Hindlimb muscle (tissue), 1 donor: ENCODE data around the gene IQSEC1. TPM values are rescaled to one million over a fixed set of nuclear protein-coding genes. Genes with fewer than 3 reads are reported as not detected.
A peak's percentile ranks its signal among the peaks of the same experiment; 100 is the strongest.

Experiments
- DNase-seq: peaks from one replicate; pipeline ENCODE4 v3.0.0-alpha.2; 2013
- polyA plus RNA-seq: library from polyadenylated mRNA; unstranded; fragments of 120-200 nt; gene quantifications from one replicate; pipeline ENCODE4 v1.2.1, GENCODE V29; 2013; ENCODE audit not compliant: insufficient read length

Gene IQSEC1
- 52.9 TPM for polyA plus RNA-seq

DNA sequence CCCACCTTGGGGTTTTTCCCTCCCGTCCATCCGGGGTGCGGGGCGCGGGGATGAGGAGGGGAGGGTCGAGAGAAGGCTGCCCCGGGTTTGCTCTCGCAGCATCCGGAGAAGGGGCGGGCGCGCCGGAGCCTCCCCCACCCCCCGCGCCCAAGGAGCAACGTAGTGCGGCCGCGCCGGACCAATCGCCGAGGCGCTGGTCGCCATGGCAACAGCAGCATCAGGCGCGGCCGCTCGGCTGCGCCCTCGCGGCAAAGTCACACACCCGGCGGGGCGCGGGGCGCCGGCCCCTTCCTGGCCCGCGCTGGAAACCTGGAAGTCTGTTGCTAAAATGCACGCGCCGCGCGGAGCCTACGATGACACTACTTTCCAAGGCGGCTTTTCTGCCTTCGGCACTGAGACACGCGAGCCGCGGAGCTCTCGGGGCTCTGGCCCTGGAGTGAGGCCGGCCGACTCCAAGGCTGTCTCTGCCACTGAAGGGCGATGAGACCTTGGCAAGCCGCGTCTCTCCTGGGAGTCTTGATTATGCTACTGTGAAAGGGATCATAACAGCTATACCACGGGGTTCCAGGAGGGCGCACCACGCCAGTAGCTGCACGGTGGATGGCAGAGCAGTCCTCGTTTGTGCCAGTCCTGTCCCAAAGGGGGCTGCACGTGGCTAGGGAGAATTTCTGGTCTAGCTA, at the start of gene IQSEC1:
IQSEC1 (minus strand) TSS at position 104 of the 680 bp plus-strand sequence. CDS start 415 bp downstream, outside the sequence.
- DNase-seq: peak; percentile 83

- no peak for DNase-seq
Observed at GRCh38 chr3:13122081-13123012, 49.1 kb upstream of the IQSEC1 start.

DNA sequence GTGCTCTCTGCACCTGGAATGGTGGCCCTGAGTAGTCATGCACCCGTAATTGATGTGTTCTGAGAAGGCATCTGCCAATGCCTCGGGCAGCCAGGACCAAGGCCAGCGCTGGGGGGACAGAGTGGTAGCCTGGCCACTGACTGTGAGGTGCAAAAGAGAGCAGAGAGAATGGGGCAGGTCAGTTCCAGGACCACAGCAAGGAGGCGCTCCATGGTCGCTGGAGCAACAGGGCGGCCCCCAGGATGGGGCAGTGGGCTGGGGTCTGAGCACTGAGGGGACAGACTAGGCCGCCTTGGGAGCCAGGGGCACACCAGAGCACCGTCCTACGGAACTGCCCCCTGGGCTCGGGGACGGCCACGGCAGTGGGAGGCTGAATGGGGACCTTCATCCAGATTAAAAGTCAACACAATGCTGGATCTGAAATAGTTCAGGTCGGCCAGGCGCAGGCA, 48.3 kb upstream of the IQSEC1 start:
- DNase-seq: no peak

DNA sequence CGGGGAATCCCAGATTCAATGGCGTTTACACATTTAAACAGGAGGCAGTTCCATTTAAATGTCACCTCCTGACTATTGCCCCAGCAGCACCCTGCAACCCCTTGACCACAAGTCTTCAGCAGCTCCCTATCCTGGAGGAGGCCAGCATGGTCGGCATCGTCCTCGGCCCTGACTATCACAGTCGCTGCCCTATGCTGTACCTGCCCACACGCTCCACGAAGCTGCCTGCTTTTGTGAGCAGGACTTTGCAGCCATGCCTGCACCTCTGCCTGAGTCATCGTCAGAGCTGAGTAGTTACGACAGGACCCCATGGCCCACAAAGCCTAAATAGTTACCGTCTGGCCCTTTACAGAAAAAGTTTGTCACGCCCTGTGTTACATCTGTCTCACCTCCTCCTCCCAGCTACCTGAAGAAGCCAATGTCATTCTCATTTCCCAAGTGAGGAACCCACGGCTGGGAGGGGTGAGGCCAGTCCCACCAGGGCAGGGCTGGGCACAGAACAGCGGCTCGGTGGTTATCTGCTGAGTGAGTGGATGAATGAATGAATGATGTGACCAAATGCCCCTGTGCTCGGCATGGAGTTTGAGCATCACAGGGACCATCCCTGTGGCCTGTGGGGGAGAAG, 47.8 kb upstream of the IQSEC1 start:
- DNase-seq: no peak

DNA sequence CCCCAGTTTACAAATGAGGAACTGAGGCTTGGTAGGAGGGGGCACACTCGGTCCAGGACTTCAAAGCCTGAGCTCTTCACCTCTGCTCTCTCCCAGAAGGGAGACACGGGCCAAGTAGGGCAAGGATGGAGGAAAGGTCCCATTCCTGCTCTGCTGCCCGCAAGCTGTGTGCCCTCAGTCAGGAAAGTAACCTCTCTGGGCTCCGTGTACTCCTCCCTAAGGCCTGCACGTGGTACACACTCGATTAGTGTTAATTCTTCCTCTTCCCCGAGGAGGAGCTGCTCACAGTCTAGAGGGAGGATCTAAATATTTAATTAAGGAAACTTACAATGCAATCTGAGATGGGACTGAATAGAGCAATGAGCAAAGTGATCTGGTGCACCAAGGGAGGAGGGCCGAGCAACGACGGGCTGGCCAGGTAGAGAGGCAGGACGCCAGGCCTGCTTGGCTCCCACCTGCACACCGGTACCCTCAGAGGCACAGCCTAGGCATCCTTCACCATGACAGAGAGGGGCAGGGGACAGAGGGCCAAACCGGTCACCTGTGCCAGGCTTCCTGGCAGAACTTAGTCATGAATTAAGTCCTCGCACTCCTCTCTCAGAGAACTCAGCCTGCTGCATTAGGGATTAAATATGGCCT, 47.2 kb upstream of the IQSEC1 start:
- DNase-seq: no peak

- DNase-seq: no peak
Observed at GRCh38 chr3:13119471-13120220, 46.4 kb upstream of the IQSEC1 start.

GRCh38 chr3:13116426-13116825, 43.2 kb upstream of the IQSEC1 start:
- no peak for DNase-seq

- no peak for DNase-seq
Observed at GRCh38 chr3:13115991-13116390, 42.8 kb upstream of the IQSEC1 start.

DNA sequence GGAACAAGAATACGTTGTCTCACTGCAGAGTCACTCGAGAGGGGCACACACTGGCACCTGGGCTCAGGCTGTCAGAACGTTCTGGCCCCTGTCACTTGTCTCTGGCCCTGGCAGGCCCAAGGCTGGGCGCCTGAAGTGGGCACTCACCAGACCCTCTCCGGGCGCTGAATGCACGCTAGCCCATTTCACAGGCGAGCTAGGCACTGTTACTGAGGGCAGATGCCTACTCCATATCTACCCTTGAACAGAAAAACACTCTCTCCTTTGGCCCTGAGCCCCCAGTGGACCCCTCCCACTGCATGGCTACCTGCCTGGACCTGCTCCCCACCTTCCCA, 42.3 kb upstream of the IQSEC1 start:
- DNase-seq: no peak

- DNase-seq: no peak
Observed at GRCh38 chr3:13114811-13115575, 41.8 kb upstream of the IQSEC1 start.

- no peak for DNase-seq
Observed at GRCh38 chr3:13113346-13114330, 40.4 kb upstream of the IQSEC1 start.

- no peak for DNase-seq
Observed at GRCh38 chr3:13112521-13113345, 39.5 kb upstream of the IQSEC1 start.

DNA sequence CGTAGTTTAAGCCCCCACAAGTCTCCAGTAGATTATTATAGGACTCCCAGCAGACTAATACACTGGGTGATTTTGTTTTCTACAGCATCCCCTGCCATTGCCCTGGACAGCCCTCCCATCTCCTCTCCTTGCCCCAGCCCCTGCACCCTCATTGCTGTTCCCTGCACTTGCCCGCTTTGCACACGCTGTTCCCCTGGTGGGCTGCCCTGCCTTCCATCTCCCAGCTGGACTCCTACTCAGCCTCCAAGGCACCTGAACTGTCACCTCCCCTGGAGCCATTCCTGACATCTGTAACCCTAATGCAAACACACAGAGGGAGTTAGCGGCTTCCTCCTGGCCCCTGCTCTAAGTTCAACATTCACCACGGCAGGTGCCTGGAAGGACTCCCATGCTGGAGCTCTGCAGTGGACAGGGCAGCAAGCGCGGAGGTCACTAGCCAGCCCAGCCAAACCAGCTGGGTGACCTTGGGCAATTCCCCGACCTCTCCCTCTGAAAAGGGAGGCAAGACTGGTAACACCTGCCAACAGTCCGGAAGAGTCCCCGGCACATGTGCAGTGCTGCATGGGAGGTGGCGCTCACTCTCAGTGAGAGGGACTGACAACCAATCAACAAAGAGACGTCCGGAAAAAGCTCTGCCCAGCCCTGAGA, 38.8 kb upstream of the IQSEC1 start:
- no peak for DNase-seq

DNA sequence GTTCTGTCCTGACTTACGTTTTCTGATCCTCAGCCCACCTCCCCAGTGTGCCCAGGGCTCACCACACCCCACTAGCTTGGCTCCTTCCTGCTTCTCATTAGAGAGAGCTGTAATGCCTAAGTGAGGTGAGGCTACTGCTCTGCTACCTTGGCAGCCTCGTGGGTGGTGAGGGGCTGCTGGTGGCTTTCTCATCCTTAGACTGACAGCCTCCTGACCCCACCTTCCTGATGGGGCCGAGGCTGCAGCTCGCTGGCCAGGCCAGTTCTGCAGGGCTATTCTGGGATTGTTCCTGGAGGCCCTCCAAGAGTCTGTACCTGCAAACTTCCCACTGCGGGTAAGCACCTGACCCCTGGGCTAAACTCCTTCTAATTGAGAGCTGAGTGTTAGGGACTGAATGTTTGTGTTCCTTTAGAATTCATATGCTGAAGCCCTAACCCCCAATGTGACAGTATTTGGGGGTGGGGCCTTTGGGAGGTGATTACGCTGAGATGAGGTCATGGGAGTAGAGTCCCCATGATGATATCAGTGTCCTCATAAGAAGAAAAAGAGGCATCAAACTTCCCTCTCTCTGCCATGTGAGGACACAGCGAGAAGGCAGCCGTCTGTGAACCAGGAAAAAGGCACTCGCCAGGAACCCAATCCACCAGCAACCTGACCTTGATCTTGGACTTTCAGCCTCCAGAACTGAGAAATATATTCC, 38.1 kb upstream of the IQSEC1 start:
- no peak for DNase-seq

DNA sequence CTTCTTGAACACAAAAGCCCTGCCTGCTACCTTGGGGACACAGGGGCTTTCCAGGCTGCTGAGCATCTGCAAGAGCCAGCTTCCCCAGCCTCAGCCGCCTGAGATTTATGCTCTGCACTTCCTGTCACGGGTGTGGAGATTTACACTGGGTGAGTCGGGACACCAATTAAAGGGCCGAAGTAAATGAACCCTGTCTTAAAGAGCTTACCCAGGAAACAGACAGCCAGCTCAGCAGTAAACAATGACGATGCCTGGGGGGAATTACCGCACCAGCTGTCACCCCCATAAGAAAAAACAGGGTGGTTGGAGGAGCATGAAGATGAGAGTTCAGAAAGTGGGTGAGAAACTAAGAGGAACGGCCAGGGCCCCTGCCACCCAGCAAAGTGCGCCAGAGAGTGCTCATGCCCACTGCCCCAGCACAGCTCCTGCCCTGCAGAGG, 37.5 kb upstream of the IQSEC1 start:
- DNase-seq: no peak

- DNase-seq: no peak
Observed at GRCh38 chr3:13109516-13109915, 36.3 kb upstream of the IQSEC1 start.

GRCh38 chr3:13108861-13109260, 35.6 kb upstream of the IQSEC1 start:
- no peak for DNase-seq

DNA sequence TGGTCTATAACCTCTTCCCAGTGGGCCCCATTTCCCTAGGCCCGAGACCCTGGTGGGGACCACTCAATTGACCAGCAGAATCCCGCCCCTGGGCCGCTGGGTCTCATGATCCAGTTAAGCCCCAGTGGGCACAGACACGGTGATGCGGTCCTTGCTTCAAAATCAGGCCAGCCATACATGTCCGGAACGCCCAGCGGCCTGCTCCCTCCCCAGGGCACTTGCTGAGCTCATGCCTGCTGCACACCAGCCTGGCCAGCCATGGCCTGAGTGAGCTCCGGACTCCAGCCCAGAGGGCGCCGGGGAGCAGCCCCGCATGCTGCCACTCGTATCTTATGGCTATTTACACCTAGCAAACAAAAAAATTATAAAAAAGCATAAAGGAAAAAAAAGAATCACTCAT, 34.4 kb upstream of the IQSEC1 start:
- DNase-seq: no peak
